ENCODE data around the gene TAB2.

DNA sequence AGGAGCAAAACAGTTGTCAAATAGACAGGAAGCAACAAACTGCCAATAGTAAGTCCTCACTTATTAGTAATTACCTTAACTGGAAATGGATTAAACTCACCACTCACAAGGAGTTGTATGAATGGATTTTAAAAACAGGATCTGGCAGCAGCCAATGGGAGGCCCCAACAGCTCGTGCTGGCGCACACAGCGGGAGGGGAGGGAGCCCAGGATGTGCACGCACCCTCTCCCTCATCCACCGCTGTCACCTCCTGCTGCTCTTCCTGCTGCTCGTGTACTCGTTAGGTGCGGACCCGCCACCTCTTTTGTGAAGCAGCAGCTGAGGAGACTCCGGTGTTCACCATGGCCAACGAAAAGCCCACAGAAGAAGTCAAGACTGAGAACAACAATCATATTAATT lies 82.5 kb downstream of the TAB2 start, which contains the start of gene SUMO4:
- no peak for TF ChIP-seq CTCF (IDR thresholded peaks at IDR 0.05)
- no peak for TF ChIP-seq POLR2A (IDR thresholded peaks at IDR 0.05)
- no peak for TF ChIP-seq EP300 (IDR thresholded peaks at IDR 0.05)

Data from suprapubic skin (tissue), 3 donors.